ENCODE data around the gene ANKRD12. TPM values are rescaled to one million over a fixed set of nuclear protein-coding genes. Genes with fewer than 3 reads are reported as not detected.

The ANKRD12 gene
- total RNA-seq, 1 experiment from 2014 or later = 23.5 TPM

DNA sequence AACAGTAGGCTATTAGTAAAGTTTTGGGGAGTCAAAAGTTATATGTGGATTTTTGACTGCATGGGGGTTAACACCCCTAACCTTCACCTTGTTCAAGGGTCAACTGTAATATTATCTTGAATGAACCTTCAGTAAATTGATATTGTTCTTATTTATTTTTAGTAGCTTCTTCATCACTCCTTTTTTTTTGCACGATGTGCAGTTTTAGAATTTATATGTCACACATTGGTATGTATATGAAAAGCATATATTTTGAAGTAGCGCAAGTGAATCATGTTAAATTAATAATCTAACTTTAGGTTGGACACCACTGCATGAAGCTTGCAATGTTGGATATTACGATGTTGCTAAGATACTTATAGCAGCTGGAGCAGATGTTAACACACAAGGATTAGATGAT is 79.9 kb downstream of the ANKRD12 start:
- TF ChIP-seq ZFX (IDR thresholded peaks at IDR 0.05) = no peak
- TF ChIP-seq, protein P1, sequence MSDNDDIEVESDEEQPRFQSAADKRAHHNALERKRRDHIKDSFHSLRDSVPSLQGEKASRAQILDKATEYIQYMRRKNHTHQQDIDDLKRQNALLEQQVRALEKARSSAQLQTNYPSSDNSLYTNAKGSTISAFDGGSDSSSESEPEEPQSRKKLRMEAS (IDR thresholded peaks at IDR 0.05) = no peak
- TF ChIP-seq RAD21 (IDR thresholded peaks at IDR 0.05; ENCODE audit: low read depth) = no peak
- TF ChIP-seq ELF1 (IDR thresholded peaks at IDR 0.05; ENCODE audit: borderline replicate concordance, low read depth) = no peak
- no peak for TF ChIP-seq ZNF274 (IDR thresholded peaks at IDR 0.05; ENCODE audit: low read depth, low read length)
- no peak for TF ChIP-seq SP1 (IDR thresholded peaks at IDR 0.05; ENCODE audit: low read depth)
- no peak for TF ChIP-seq EZH2phosphoT487 (IDR thresholded peaks at IDR 0.05; ENCODE audit: borderline replicate concordance)
- TF ChIP-seq, protein P2, sequence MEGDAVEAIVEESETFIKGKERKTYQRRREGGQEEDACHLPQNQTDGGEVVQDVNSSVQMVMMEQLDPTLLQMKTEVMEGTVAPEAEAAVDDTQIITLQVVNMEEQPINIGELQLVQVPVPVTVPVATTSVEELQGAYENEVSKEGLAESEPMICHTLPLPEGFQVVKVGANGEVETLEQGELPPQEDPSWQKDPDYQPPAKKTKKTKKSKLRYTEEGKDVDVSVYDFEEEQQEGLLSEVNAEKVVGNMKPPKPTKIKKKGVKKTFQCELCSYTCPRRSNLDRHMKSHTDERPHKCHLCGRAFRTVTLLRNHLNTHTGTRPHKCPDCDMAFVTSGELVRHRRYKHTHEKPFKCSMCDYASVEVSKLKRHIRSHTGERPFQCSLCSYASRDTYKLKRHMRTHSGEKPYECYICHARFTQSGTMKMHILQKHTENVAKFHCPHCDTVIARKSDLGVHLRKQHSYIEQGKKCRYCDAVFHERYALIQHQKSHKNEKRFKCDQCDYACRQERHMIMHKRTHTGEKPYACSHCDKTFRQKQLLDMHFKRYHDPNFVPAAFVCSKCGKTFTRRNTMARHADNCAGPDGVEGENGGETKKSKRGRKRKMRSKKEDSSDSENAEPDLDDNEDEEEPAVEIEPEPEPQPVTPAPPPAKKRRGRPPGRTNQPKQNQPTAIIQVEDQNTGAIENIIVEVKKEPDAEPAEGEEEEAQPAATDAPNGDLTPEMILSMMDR (IDR thresholded peaks at IDR 0.05 in 2 of 3, conservative IDR thresholded peaks at IDR 0.05 in 1 of 3; ENCODE audit: borderline replicate concordance in 1 of 3, insufficient read depth in 1 of 3, low read depth in 2 of 3, low read length in 2 of 3) = no peak
- TF ChIP-seq SIN3A (IDR thresholded peaks at IDR 0.05; ENCODE audit: low read depth) = no peak
- no peak for TF ChIP-seq EZH2 (IDR thresholded peaks at IDR 0.05)
- no peak for TF ChIP-seq ATF3 (IDR thresholded peaks at IDR 0.05)
- no peak for TF ChIP-seq FOSL1 (IDR thresholded peaks at IDR 0.05; ENCODE audit: low read depth)
- TF ChIP-seq, protein P3, sequence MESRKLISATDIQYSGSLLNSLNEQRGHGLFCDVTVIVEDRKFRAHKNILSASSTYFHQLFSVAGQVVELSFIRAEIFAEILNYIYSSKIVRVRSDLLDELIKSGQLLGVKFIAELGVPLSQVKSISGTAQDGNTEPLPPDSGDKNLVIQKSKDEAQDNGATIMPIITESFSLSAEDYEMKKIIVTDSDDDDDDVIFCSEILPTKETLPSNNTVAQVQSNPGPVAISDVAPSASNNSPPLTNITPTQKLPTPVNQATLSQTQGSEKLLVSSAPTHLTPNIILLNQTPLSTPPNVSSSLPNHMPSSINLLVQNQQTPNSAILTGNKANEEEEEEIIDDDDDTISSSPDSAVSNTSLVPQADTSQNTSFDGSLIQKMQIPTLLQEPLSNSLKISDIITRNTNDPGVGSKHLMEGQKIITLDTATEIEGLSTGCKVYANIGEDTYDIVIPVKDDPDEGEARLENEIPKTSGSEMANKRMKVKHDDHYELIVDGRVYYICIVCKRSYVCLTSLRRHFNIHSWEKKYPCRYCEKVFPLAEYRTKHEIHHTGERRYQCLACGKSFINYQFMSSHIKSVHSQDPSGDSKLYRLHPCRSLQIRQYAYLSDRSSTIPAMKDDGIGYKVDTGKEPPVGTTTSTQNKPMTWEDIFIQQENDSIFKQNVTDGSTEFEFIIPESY (IDR thresholded peaks at IDR 0.05; ENCODE audit: extremely low read depth, insufficient replicate concordance, low read length) = no peak
- intact Hi-C loops (cut with micrococcal nuclease) = no loop called here
- Histone ChIP-seq H3K27ac (ENCODE audit: low read depth, low read length) (no peak overlapping the region), H2AFZ (ENCODE audit: low read depth, low read length, poor library complexity, severe bottlenecking) (no peak overlapping the region), H4K20me1 (ENCODE audit: insufficient read depth) (0 out of 2 replicates have a peak, but pooled peaks cover 6% of the 10 kb centered on the region), H3K79me2 (ENCODE audit: insufficient read depth, low read length) (no peaks in the 10 kb centered on the region), H3K9me3 (ENCODE audit: control insufficient read depth in 1 of 2, insufficient read depth in 1 of 2, low read depth in 1 of 2, low read length in 2 of 2) (no peaks in the 10 kb centered on the region), H3K27me3 (ENCODE audit: insufficient read depth, low read length) (no peaks in the 10 kb centered on the region), H3K4me2 (ENCODE audit: low read length) (no peak overlapping the region), H3K9me2 (ENCODE audit: insufficient read depth) (no peaks in the 10 kb centered on the region), H3K4me1 (ENCODE audit: control insufficient read depth in 1 of 2, insufficient read depth in 2 of 2, low read length in 2 of 2) (no peaks in the 10 kb centered on the region), H3K4me3 (replicated peaks in 1 of 2; ENCODE audit: low read depth in 1 of 2, low read length in 2 of 2) (no peak overlapping the region), H3K36me3 (ENCODE audit: control insufficient read depth in 1 of 2, insufficient read depth in 2 of 2, low read length in 2 of 2) (peaks cover 4 to 6% of the 10 kb centered on the region in 2 experiments; a peak in 2 of 4 replicates), H3K9ac (ENCODE audit: low read length) (no peak overlapping the region)
- DNase-seq (ENCODE audit: low read depth, low spot score) (no peak), ATAC-seq (no peak)
- CTCF ChIA-PET = no interaction called here
- RAD21 ChIA-PET (ENCODE audit: low non-redundant PET in 1 of 2, low total read pairs in 2 of 2, uncharacterized antibody in 2 of 2, unreplicated experiment in 2 of 2) = no interaction called here
- no TSS peak for BruUV-seq (replicated peaks)
- POLR2A ChIA-PET = no interaction called here
